ENCODE results near the gene SESN3.
"Not testable (repeated sequence)": the region's sequence is repeated elsewhere in the genome, so short reads cannot be mapped to it uniquely, and the experiment has no call there.

Gene SESN3

GRCh38 chr11:95231127-95231880 lies at the start of gene SESN3:
Gene SESN3, minus strand, starts transcription at chr11:95231202. Its CDS starts 342 bp downstream, at chr11:95230860.
- DNase-seq (ENCODE audit: low read depth in 2 of 2), result peak; percentile 97

GRCh38 chr11:95279921-95280868 lies 49.2 kb upstream of the SESN3 start:
- no peak for DNase-seq (ENCODE audit: low read depth in 2 of 2)

- no peak for DNase-seq (ENCODE audit: low read depth in 2 of 2)
Observed at GRCh38 chr11:95277868-95278267, 46.9 kb upstream of the SESN3 start.

- no peak for DNase-seq (ENCODE audit: low read depth in 2 of 2)
Observed at GRCh38 chr11:95276139-95276538, 45.1 kb upstream of the SESN3 start.

- not testable (repeated sequence) for DNase-seq (ENCODE audit: low read depth in 2 of 2)
Observed at GRCh38 chr11:95273618-95274017, 42.6 kb upstream of the SESN3 start.

- no peak for DNase-seq (ENCODE audit: low read depth in 2 of 2)
Observed at GRCh38 chr11:95269036-95269819, 38.2 kb upstream of the SESN3 start.

- DNase-seq (ENCODE audit: low read depth in 2 of 2), result no peak
Observed at GRCh38 chr11:95268391-95268790, 37.4 kb upstream of the SESN3 start.

- DNase-seq (ENCODE audit: low read depth in 2 of 2), result no peak
Observed at GRCh38 chr11:95267601-95268213, 36.7 kb upstream of the SESN3 start.

GRCh38 chr11:95266751-95267374 lies 35.9 kb upstream of the SESN3 start:
- DNase-seq (ENCODE audit: low read depth in 2 of 2), result no peak

GRCh38 chr11:95264881-95265280 lies 33.9 kb upstream of the SESN3 start:
- no peak for DNase-seq (ENCODE audit: low read depth in 2 of 2)

- DNase-seq (ENCODE audit: low read depth in 2 of 2), result no peak
Observed at GRCh38 chr11:95262994-95263765, 32.2 kb upstream of the SESN3 start.

- DNase-seq (ENCODE audit: low read depth in 2 of 2), result no peak
Observed at GRCh38 chr11:95257456-95257971, 26.5 kb upstream of the SESN3 start.

- no peak for DNase-seq (ENCODE audit: low read depth in 2 of 2)
Observed at GRCh38 chr11:95256321-95256779, 25.3 kb upstream of the SESN3 start.

- DNase-seq (ENCODE audit: low read depth in 2 of 2), result no peak
Observed at GRCh38 chr11:95255251-95256145, 24.5 kb upstream of the SESN3 start.

GRCh38 chr11:95254716-95255115 lies 23.7 kb upstream of the SESN3 start:
- no peak for DNase-seq (ENCODE audit: low read depth in 2 of 2)

GRCh38 chr11:95254131-95254704 lies 23.2 kb upstream of the SESN3 start:
- peak; percentile 47 to 49 for DNase-seq (ENCODE audit: low read depth in 2 of 2)

- no peak for DNase-seq (ENCODE audit: low read depth in 2 of 2)
Observed at GRCh38 chr11:95253141-95253540, 22.1 kb upstream of the SESN3 start.

GRCh38 chr11:95252586-95252985 lies 21.6 kb upstream of the SESN3 start:
- no peak for DNase-seq (ENCODE audit: low read depth in 2 of 2)

Data from stimulated activated CD8-positive, alpha-beta memory T cell treated with anti-CD3 and anti-CD28 coated beads, Interleukin-7, amount 100 ng/mL, for 1 hour (primary cell).